ENCODE data around the gene FOXL3. TPM values are rescaled to one million over a fixed set of nuclear protein-coding genes. Genes with fewer than 3 reads are reported as not detected.
A peak's percentile ranks its signal among the peaks of the same experiment; 100 is the strongest.

Gene FOXL3
- total RNA-seq, 4 donors from 2014 or later: not detected

- Histone ChIP-seq H3K27me3 (no peaks in the 10 kb centered on the region), H3K9me3 (no peaks in the 10 kb centered on the region), H3K4me1 (peaks cover 0 to 4% of the 10 kb centered on the region in 2 donors), H3K27ac (no peak overlapping the region), H3K4me3 (no peak overlapping the region), H3K36me3 (peaks cover 0 to 66% of the 10 kb centered on the region in 2 donors)
- ATAC-seq: no peak
- no peak for TF ChIP-seq POLR2A (IDR thresholded peaks at IDR 0.05)
- TF ChIP-seq CTCF (IDR thresholded peaks at IDR 0.05 in 4 of 5, conservative IDR thresholded peaks at IDR 0.05 in 1 of 5): no peak
- in situ Hi-C loops (cut with MboI; ENCODE audit: low sequenced_read_pairs in 4 of 4) (no loop called here), intact Hi-C loops (cut with DNase I; ENCODE audit: low total_unique reads) (no loop called here)
- no peak for DNase-seq
These were observed 39.0 kb upstream of the FOXL3 start for GRCh38 chr7:251005-251404.

- peaks cover 0 to 67% of the 10 kb centered on the region in 2 donors for H3K36me3 ChIP-seq
These were observed 38.4 kb upstream of the FOXL3 start for GRCh38 chr7:251446-252175.

GRCh38 chr7:252216-252965 is 37.6 kb upstream of the FOXL3 start:
- in situ Hi-C loops (cut with MboI; ENCODE audit: low sequenced_read_pairs in 4 of 4) (no loop called here), intact Hi-C loops (cut with DNase I; ENCODE audit: low total_unique reads) (no loop called here)
- TF ChIP-seq POLR2A (IDR thresholded peaks at IDR 0.05): no peak
- TF ChIP-seq CTCF (IDR thresholded peaks at IDR 0.05 in 4 of 5, conservative IDR thresholded peaks at IDR 0.05 in 1 of 5): no peak
- no peaks in the 10 kb centered on the region for H3K27me3 ChIP-seq
- ATAC-seq: no peak
- no peak for DNase-seq
- H3K36me3 ChIP-seq: peaks cover 0 to 67% of the 10 kb centered on the region in 2 donors
- H3K27ac ChIP-seq: peak overlapping the region in 1 of 4 donors; percentile 64
- peaks cover 0 to 4% of the 10 kb centered on the region in 2 donors for H3K4me1 ChIP-seq
- no peaks in the 10 kb centered on the region for H3K9me3 ChIP-seq
- H3K4me3 ChIP-seq: no peak overlapping the region

More at GRCh38 chr7:251446-252175, 38.4 kb upstream of the FOXL3 start:
- in situ Hi-C loops (cut with MboI; ENCODE audit: low sequenced_read_pairs in 4 of 4): no loop called here
- Histone ChIP-seq H3K4me3 (no peak overlapping the region), H3K4me1 (peaks cover 0 to 4% of the 10 kb centered on the region in 2 donors), H3K27me3 (no peaks in the 10 kb centered on the region), H3K27ac (no peak overlapping the region), H3K9me3 (no peaks in the 10 kb centered on the region)
- TF ChIP-seq POLR2A (IDR thresholded peaks at IDR 0.05): no peak
- no peak for TF ChIP-seq CTCF (IDR thresholded peaks at IDR 0.05 in 4 of 5, conservative IDR thresholded peaks at IDR 0.05 in 1 of 5)
- ATAC-seq (no peak), DNase-seq (no peak)
- intact Hi-C loops (cut with DNase I; ENCODE audit: low total_unique reads): no loop called here

GRCh38 chr7:252981-253380 is 37.0 kb upstream of the FOXL3 start:
- ATAC-seq (peak; percentile 90 to 97), DNase-seq (peak; percentile 50 to 81)
- peaks cover 0 to 64% of the 10 kb centered on the region in 2 donors for H3K36me3 ChIP-seq
- in situ Hi-C loops (cut with MboI; ENCODE audit: low sequenced_read_pairs in 4 of 4): no loop called here
- TF ChIP-seq CTCF (IDR thresholded peaks at IDR 0.05 in 4 of 5, conservative IDR thresholded peaks at IDR 0.05 in 1 of 5): peak in 2 of 5 experiments; percentile 19 to 32
- no peak for TF ChIP-seq POLR2A (IDR thresholded peaks at IDR 0.05)
- H3K27ac ChIP-seq: peak overlapping the region in 3 of 4 donors; percentile 26 to 64 (median 41)
- H3K4me1 ChIP-seq: peaks cover 0 to 4% of the 10 kb centered on the region in 2 donors
- no peaks in the 10 kb centered on the region for H3K27me3 ChIP-seq
- intact Hi-C loops (cut with DNase I; ENCODE audit: low total_unique reads): no loop called here
- H3K4me3 ChIP-seq: peak overlapping the region in 1 of 4 donors; percentile 35
- H3K9me3 ChIP-seq: no peaks in the 10 kb centered on the region
